ENCODE measurements around the gene SUSD6.

SUSD6 gene

DNA sequence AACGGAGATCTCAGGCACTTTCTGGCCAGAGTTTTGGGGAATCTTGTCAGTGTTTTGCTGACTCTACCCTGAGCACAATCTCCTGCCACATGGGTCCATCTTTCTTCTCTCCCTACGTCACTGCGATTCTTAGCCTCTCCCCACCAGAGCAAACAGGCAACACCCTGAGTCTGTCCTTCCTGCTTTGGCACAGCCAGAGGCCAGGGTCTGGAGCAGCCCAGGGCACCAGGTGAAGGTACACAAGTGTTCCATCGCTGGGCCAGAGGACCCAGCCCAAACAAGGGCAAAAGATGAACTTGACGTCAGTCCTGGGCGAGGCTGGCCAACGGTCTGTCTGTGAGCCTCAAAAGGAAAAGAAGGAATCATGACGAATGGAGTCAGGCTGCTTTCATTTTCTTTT is 24.0 kb upstream of the SUSD6 start:
- no peak for DNase-seq (ENCODE audit: low read depth in 1 of 2, low spot score in 1 of 2)
- Histone ChIP-seq H3K27ac (replicated peaks) (no peak overlapping the region), H3K4me3 (replicated peaks; ENCODE audit: insufficient read depth, low read length) (no peak overlapping the region), H3K27me3 (ENCODE audit: insufficient read depth, poor library complexity, severe bottlenecking) (no peaks in the 10 kb centered on the region)
- TF ChIP-seq POLR2AphosphoS5 (IDR thresholded peaks at IDR 0.05; ENCODE audit: low read depth) (no peak), SPI1 (IDR thresholded peaks at IDR 0.05; ENCODE audit: borderline replicate concordance, low read depth) (no peak), GABPA (IDR thresholded peaks at IDR 0.05; ENCODE audit: low read depth) (no peak)
- TF ChIP-seq, protein P1, sequence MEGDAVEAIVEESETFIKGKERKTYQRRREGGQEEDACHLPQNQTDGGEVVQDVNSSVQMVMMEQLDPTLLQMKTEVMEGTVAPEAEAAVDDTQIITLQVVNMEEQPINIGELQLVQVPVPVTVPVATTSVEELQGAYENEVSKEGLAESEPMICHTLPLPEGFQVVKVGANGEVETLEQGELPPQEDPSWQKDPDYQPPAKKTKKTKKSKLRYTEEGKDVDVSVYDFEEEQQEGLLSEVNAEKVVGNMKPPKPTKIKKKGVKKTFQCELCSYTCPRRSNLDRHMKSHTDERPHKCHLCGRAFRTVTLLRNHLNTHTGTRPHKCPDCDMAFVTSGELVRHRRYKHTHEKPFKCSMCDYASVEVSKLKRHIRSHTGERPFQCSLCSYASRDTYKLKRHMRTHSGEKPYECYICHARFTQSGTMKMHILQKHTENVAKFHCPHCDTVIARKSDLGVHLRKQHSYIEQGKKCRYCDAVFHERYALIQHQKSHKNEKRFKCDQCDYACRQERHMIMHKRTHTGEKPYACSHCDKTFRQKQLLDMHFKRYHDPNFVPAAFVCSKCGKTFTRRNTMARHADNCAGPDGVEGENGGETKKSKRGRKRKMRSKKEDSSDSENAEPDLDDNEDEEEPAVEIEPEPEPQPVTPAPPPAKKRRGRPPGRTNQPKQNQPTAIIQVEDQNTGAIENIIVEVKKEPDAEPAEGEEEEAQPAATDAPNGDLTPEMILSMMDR (IDR thresholded peaks at IDR 0.05; ENCODE audit: insufficient read depth, low read length) = no peak
- TF ChIP-seq, protein P2, sequence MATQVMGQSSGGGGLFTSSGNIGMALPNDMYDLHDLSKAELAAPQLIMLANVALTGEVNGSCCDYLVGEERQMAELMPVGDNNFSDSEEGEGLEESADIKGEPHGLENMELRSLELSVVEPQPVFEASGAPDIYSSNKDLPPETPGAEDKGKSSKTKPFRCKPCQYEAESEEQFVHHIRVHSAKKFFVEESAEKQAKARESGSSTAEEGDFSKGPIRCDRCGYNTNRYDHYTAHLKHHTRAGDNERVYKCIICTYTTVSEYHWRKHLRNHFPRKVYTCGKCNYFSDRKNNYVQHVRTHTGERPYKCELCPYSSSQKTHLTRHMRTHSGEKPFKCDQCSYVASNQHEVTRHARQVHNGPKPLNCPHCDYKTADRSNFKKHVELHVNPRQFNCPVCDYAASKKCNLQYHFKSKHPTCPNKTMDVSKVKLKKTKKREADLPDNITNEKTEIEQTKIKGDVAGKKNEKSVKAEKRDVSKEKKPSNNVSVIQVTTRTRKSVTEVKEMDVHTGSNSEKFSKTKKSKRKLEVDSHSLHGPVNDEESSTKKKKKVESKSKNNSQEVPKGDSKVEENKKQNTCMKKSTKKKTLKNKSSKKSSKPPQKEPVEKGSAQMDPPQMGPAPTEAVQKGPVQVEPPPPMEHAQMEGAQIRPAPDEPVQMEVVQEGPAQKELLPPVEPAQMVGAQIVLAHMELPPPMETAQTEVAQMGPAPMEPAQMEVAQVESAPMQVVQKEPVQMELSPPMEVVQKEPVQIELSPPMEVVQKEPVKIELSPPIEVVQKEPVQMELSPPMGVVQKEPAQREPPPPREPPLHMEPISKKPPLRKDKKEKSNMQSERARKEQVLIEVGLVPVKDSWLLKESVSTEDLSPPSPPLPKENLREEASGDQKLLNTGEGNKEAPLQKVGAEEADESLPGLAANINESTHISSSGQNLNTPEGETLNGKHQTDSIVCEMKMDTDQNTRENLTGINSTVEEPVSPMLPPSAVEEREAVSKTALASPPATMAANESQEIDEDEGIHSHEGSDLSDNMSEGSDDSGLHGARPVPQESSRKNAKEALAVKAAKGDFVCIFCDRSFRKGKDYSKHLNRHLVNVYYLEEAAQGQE (IDR thresholded peaks at IDR 0.05; ENCODE audit: insufficient replicate concordance, low read depth) = no peak

DNA sequence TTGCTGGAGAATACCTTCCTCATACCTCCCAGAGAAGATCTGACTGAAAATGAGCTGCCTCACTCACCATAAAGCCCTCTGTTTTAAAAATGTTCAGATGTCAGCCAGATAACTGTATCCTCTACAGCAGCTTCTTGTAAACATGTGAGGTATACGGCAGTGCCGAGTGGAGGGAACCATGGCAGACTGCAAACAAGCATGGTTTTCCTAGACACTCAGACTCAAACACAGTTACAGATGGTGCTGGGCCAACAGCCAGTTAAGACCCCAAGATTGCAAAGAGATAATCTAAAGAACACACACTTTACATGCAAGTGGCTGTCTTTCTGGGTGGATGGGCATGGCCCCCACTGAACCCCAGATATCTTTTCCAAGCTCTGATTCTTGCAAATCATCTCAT is 20.1 kb upstream of the SUSD6 start:
- TF ChIP-seq, protein P1 (IDR thresholded peaks at IDR 0.05; ENCODE audit: insufficient read depth, low read length) = no peak
- TF ChIP-seq, protein P2 (IDR thresholded peaks at IDR 0.05; ENCODE audit: insufficient replicate concordance, low read depth) = no peak
- TF ChIP-seq GABPA (IDR thresholded peaks at IDR 0.05; ENCODE audit: low read depth) (no peak), POLR2AphosphoS5 (IDR thresholded peaks at IDR 0.05; ENCODE audit: low read depth) (no peak), SPI1 (IDR thresholded peaks at IDR 0.05; ENCODE audit: borderline replicate concordance, low read depth) (no peak)
- H3K27ac ChIP-seq (replicated peaks) = no peak overlapping the region
- DNase-seq (ENCODE audit: low read depth in 1 of 2, low spot score in 1 of 2) = no peak
- no peak overlapping the region for H3K4me3 ChIP-seq (replicated peaks; ENCODE audit: insufficient read depth, low read length)
- H3K27me3 ChIP-seq (ENCODE audit: insufficient read depth, poor library complexity, severe bottlenecking) = no peaks in the 10 kb centered on the region

DNA sequence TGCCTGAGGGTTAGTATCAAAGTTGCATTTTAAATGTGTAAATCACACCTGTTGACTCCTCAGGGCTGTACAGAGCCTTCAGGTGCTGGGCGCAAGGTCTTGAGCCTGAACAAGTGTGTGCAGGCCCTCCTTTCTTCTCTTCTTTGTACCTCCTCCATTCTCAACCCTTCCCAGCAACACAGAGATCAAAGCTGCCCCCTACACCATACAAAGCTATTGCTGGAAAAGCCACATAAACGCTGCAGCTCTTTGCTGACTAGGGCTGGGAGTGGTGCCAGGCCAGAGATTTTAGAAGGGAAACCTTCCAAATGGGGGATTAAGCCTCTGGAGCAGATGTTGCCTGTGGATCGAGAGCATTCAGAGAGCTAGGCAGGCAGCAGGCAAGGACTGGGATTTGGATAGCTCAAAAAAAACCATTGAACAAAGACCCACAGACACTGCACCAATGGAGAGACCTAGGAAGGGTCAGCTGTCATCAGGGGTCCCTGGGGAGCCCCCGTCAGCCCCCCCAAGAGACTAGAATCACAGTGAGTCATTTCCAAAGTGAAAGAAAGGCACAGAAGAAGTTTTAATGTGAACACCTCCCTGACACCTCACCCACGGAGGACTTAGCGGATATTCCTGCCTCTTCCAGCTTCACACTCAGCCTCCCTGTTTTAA is 18.2 kb upstream of the SUSD6 start:
- no peaks in the 10 kb centered on the region for H3K27me3 ChIP-seq (ENCODE audit: insufficient read depth, poor library complexity, severe bottlenecking)
- no peak overlapping the region for H3K27ac ChIP-seq (replicated peaks)
- no peak overlapping the region for H3K4me3 ChIP-seq (replicated peaks; ENCODE audit: insufficient read depth, low read length)
- DNase-seq (ENCODE audit: low read depth in 1 of 2, low spot score in 1 of 2) = no peak
- TF ChIP-seq GABPA (IDR thresholded peaks at IDR 0.05; ENCODE audit: low read depth) (no peak), POLR2AphosphoS5 (IDR thresholded peaks at IDR 0.05; ENCODE audit: low read depth) (no peak), SPI1 (IDR thresholded peaks at IDR 0.05; ENCODE audit: borderline replicate concordance, low read depth) (no peak)
- TF ChIP-seq, protein P1 (IDR thresholded peaks at IDR 0.05; ENCODE audit: insufficient read depth, low read length) = no peak
- TF ChIP-seq, protein P2 (IDR thresholded peaks at IDR 0.05; ENCODE audit: insufficient replicate concordance, low read depth) = no peak
